Measurements from ENCODE around the gene RBBP8NL.

Gene RBBP8NL

DNA sequence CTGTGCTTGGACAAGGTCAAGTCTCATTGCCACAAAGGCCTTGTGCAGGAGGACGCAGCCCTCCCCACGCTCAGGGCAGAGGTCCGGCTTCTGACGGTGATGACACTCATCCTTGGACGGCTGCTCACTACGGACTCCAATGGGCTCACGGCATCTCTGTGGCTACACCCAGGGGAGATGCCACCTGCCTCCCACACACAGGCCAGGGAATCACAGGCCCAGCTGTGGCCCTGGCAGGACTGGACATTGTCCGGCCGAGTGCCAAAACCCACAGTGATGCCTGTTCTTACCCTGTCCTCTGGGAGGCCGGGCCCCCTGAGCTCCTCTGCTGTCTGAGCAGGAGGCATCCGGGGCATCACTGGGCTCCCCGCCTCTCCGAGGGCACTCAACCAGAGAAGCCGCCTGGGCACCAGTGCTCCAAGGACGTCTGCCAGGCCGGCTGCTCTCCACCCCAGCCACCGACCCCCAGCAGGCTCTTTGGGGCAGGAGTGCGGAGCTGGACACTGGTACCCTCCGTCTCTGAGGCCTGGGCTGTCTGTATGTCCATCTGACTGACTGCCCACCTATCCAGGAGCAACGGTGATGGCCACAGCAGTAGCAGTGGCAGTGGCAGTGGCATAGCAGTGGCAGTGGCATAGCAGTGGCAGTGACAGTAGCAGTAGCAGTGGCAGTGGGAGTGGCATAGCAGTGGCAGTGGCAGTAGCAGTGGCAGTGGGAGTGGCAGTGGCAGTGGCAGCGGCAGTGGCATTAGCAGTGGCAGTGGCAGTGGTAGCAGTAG lies 1.9 kb downstream of the RBBP8NL start:
- Histone ChIP-seq H3K27me3 (replicated peaks; ENCODE audit: control insufficient read depth, insufficient read depth, low read length) (no peaks in the 10 kb centered on the region; the same call in 1 of the 2 replicates), H3K4me3 (replicated peaks; ENCODE audit: low read depth, low read length) (no peak overlapping the region), H3K36me3 (ENCODE audit: control insufficient read depth, insufficient read depth, low read length) (no peaks in the 10 kb centered on the region)
- no peak for TF ChIP-seq CTCF (IDR thresholded peaks at IDR 0.05; ENCODE audit: insufficient read depth, low read length, poor library complexity, severe bottlenecking)
- no peak for DNase-seq (ENCODE audit: extremely low read depth, insufficient read length)

DNA sequence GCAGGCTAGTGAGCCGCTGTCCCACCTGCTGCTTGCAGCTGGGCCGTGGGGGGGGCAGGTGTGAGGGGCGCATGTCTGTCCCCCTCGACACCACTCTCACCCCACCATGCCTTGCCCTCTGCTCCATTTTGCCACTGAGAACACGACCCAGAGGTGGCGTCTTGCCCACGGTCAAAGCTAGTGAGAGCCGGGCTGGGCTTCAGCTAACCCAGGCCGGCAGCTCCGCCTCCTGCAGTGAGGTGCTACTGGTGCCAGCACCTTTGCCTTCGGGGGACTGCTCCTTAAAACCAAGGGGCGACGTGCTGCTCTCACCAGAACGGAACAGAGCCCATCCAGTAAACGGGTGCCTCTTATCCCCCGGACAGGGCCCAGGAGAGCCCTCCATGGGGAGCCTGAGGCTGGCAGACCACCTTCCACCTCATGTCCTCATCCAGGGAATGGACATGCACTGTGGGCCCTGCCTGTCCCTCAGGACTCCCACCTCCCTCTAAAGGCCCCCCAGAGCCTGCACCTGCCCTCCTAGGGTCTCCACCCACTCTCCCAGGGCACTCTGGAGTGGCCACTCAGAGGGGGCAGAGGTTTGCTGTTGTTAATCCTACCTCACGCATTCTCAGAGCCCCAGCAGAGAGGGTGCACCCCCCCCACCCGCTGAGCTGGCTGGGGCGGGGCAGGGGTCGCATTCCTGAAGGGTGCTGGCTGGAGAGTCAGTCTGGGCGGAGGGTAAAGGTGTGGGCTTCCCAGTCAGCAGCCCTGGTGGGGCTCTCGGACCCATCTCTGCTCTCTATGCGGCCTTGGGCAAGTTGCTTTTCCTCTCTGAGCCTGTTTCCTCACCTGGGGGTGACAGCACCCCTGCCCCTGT lies 2.9 kb downstream of the RBBP8NL start:
- no peaks in the 10 kb centered on the region for H3K36me3 ChIP-seq (ENCODE audit: control insufficient read depth, insufficient read depth, low read length)
- TF ChIP-seq CTCF (IDR thresholded peaks at IDR 0.05; ENCODE audit: insufficient read depth, low read length, poor library complexity, severe bottlenecking), result no peak
- no peak overlapping the region for H3K4me3 ChIP-seq (replicated peaks; ENCODE audit: low read depth, low read length)
- DNase-seq (ENCODE audit: extremely low read depth, insufficient read length), result no peak
- no peaks in the 10 kb centered on the region; the same call in 1 of the 2 replicates for H3K27me3 ChIP-seq (replicated peaks; ENCODE audit: control insufficient read depth, insufficient read depth, low read length)

DNA sequence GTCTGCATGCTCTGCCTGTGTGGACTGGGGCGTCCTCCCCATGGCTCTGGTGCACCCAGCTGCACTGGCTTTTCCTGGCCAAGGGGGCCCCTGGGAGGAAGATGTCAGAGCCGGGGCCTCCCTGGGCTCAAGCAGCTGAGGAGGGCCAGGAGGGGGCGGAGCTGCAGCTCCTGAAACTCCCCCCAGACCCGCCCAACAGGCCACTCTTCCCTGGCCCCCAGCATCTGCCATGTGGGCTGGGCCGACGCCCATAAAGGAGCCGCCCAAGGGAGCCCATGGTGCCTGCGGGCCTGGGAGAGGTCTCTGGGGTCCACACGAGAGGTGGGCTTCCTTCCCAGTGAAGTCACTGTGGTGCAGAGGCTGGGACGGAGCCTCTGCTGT lies 4.0 kb downstream of the RBBP8NL start:
- no peaks in the 10 kb centered on the region for H3K36me3 ChIP-seq (ENCODE audit: control insufficient read depth, insufficient read depth, low read length)
- no peak overlapping the region for H3K4me3 ChIP-seq (replicated peaks; ENCODE audit: low read depth, low read length)
- no peaks in the 10 kb centered on the region; the same call in 1 of the 2 replicates for H3K27me3 ChIP-seq (replicated peaks; ENCODE audit: control insufficient read depth, insufficient read depth, low read length)
- no peak for DNase-seq (ENCODE audit: extremely low read depth, insufficient read length)
- TF ChIP-seq CTCF (IDR thresholded peaks at IDR 0.05; ENCODE audit: insufficient read depth, low read length, poor library complexity, severe bottlenecking), result no peak

DNA sequence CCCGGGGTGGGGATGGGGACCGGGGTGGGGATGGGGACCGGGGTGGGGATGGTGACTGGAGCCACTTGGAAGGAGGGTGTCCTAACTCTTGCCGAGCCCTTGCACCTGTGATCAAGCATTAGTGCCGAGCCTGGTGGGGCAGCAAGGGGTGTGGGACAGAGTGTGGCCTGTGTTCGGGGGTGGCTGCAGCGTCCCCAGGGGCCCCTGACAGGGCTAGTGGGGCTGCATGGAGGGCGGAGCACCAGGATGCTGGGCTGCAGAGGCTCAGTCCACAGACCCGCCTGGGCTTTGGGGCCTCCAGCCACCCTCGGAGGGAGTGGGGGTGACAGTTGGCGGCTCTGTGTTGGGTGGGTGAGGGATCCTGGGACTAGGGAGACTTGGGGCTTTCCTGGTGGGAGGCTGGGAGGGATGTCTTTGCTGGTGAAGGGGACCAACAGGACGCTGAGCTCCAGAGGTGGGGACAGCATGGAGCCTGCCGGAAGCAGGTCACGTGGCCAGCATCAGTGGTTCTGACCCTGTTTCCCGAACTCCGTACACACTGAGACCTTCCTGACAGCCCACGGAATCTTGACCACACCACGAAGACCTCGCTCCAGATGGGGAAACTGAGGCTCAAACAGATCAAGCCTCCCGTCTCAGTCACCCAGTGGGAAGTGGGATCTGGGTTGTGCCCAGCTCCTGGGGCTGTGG lies 4.6 kb downstream of the RBBP8NL start:
- TF ChIP-seq CTCF (IDR thresholded peaks at IDR 0.05; ENCODE audit: insufficient read depth, low read length, poor library complexity, severe bottlenecking), result no peak
- Histone ChIP-seq H3K4me3 (replicated peaks; ENCODE audit: low read depth, low read length) (no peak overlapping the region), H3K27me3 (replicated peaks; ENCODE audit: control insufficient read depth, insufficient read depth, low read length) (no peaks in the 10 kb centered on the region; the same call in 1 of the 2 replicates), H3K36me3 (ENCODE audit: control insufficient read depth, insufficient read depth, low read length) (no peaks in the 10 kb centered on the region)
- no peak for DNase-seq (ENCODE audit: extremely low read depth, insufficient read length)

GRCh38 chr20:62421716-62421990 lies 5.7 kb downstream of the RBBP8NL start:
- Histone ChIP-seq H3K36me3 (ENCODE audit: control insufficient read depth, insufficient read depth, low read length) (no peaks in the 10 kb centered on the region), H3K27me3 (replicated peaks; ENCODE audit: control insufficient read depth, insufficient read depth, low read length) (no peaks in the 10 kb centered on the region; the same call in 1 of the 2 replicates), H3K4me3 (replicated peaks; ENCODE audit: low read depth, low read length) (no peak overlapping the region)
- no peak for TF ChIP-seq CTCF (IDR thresholded peaks at IDR 0.05; ENCODE audit: insufficient read depth, low read length, poor library complexity, severe bottlenecking)
- no peak for DNase-seq (ENCODE audit: extremely low read depth, insufficient read length)

Data from GM06990 (cell line).